Loucy (cell line): ENCODE results near the gene EDIL3.

ENCODE experiments used
- H2AFZ ChIP-seq: fragments of 200-600 bp; sonication (generic); 2 replicates; pipeline ENCODE4 v1.6.0; 2016; ENCODE audit warnings: antibody characterized with exemption, mild to moderate bottlenecking, low read length, moderate library complexity
- H3F3A ChIP-seq: fragments of 200-600 bp; 2 replicates; pipeline ENCODE4 v1.6.0; 2016; ENCODE audit warnings: antibody characterized with exemption, low read depth, mild to moderate bottlenecking
- H3K27me3 ChIP-seq: fragments of 200-600 bp; sonication (generic); 2 replicates; pipeline ENCODE4 v1.6.1; 2014; ENCODE audit warnings: low read length, mild to moderate bottlenecking; ENCODE audit not compliant: insufficient read depth, poor library complexity, severe bottlenecking
- H3K36me3 ChIP-seq: fragments of 200-600 bp; sonication (generic); 2 replicates; pipeline ENCODE4 v1.6.1; 2016; ENCODE audit warnings: low read length; ENCODE audit not compliant: insufficient read depth
- H3K4me1 ChIP-seq: fragments of 200-600 bp; sonication (generic); 2 replicates; pipeline ENCODE4 v1.5.1; 2014; ENCODE audit warnings: low read length, mild to moderate bottlenecking; ENCODE audit not compliant: insufficient read depth, poor library complexity, severe bottlenecking
- H3K4me2 ChIP-seq: fragments of 200-600 bp; sonication (generic); 2 replicates; pipeline ENCODE4 v1.6.0; 2014; ENCODE audit warnings: antibody characterized with exemption, low read length, low read depth, mild to moderate bottlenecking; ENCODE audit not compliant: poor library complexity, severe bottlenecking
- H3K4me3 ChIP-seq: fragments of 200-600 bp; sonication (generic); 2 replicates; pipeline ENCODE4 v1.5.1; 2014; ENCODE audit warnings: low read length, mild to moderate bottlenecking, mixed read lengths; ENCODE audit not compliant: poor library complexity, severe bottlenecking
- H3K79me2 ChIP-seq: fragments of 200-600 bp; sonication (generic); 2 replicates; pipeline ENCODE4 v1.6.1; 2014; ENCODE audit warnings: low read length; ENCODE audit not compliant: insufficient read depth
- H3K9ac ChIP-seq: fragments of 200-600 bp; sonication (generic); 2 replicates; pipeline ENCODE4 v1.6.0; 2014; ENCODE audit warnings: mild to moderate bottlenecking, low read depth, low read length, moderate library complexity; ENCODE audit not compliant: poor library complexity, severe bottlenecking
- H3K9me2 ChIP-seq: fragments of 200-600 bp; sonication (generic); replicated peaks from 2 replicates; pipeline ENCODE4 v1.6.1; 2016; ENCODE audit warnings: low read depth, low read length, mixed read lengths
- H3K9me3 ChIP-seq: fragments of 200-600 bp; sonication (generic); 2 replicates; pipeline ENCODE4 v1.6.1; 2014; ENCODE audit warnings: mild to moderate bottlenecking, antibody characterized with exemption, low read length, low read depth; ENCODE audit not compliant: insufficient read depth
- H4K20me1 ChIP-seq: fragments of 200-600 bp; sonication (generic); 2 replicates; pipeline ENCODE4 v1.6.0; 2014; ENCODE audit warnings: antibody characterized with exemption, low read length, mild to moderate bottlenecking; ENCODE audit not compliant: insufficient read depth, poor library complexity, severe bottlenecking
- EZH2phosphoT487 ChIP-seq: fragments of 200-600 bp; IDR thresholded peaks from 2 replicates; pipeline ENCODE4 v1.6.1; 2018; ENCODE audit warnings: antibody characterized with exemption, mild to moderate bottlenecking, moderate library complexity, borderline replicate concordance
- TF ChIP-seq, protein P1 (sequence below): fragments of 200-600 bp; sonication (generic); conservative IDR thresholded peaks from 2 replicates; pipeline ENCODE4 v1.5.1; 2014; ENCODE audit warnings: mild to moderate bottlenecking, antibody characterized with exemption, low read length

Gene EDIL3

DNA sequence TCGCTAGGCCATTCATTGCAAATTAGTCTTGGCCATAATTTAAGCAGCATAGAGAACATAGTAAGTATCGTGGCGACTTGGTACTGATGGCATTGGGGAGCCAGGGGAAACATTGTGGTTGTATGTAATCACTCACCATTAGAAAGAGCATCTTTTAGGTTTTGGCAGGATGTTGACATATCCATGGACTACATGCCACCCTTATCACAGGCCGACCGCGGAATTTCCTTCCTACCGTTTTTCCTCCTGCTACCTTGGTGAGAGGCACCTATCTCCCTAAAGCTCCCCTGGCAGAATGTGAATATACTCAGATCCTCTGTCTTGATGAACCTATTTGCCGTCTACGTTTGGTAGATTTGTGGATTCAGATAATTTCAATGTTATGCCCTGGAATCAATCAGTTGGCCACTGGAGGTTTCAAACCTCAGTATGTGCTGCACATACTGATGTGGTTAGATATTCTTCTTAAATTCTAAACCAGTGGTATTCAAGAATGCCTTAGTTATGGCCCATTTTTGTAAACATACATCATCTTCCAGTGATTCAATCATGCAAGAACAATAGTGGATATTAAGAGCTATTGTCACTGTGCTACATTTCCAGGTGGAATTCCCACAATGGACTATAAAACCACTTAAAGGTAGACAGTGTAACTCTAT is 393.0 kb downstream of the EDIL3 start:
- H3K4me1 ChIP-seq: no peaks in the 10 kb centered on the region
- no peak overlapping the region for H3K4me3 ChIP-seq
- H3K36me3 ChIP-seq: no peaks in the 10 kb centered on the region
- TF ChIP-seq EZH2phosphoT487: no peak
- TF ChIP-seq, protein P1, sequence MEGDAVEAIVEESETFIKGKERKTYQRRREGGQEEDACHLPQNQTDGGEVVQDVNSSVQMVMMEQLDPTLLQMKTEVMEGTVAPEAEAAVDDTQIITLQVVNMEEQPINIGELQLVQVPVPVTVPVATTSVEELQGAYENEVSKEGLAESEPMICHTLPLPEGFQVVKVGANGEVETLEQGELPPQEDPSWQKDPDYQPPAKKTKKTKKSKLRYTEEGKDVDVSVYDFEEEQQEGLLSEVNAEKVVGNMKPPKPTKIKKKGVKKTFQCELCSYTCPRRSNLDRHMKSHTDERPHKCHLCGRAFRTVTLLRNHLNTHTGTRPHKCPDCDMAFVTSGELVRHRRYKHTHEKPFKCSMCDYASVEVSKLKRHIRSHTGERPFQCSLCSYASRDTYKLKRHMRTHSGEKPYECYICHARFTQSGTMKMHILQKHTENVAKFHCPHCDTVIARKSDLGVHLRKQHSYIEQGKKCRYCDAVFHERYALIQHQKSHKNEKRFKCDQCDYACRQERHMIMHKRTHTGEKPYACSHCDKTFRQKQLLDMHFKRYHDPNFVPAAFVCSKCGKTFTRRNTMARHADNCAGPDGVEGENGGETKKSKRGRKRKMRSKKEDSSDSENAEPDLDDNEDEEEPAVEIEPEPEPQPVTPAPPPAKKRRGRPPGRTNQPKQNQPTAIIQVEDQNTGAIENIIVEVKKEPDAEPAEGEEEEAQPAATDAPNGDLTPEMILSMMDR: no peak
- no peak overlapping the region for H3K9ac ChIP-seq
- no peaks in the 10 kb centered on the region for H3K27me3 ChIP-seq
- H2AFZ ChIP-seq: no peak overlapping the region
- H3K9me3 ChIP-seq: no peaks in the 10 kb centered on the region
- no peaks in the 10 kb centered on the region for H3K9me2 ChIP-seq
- no peaks in the 10 kb centered on the region for H3K79me2 ChIP-seq
- H3F3A ChIP-seq: no peaks in the 10 kb centered on the region
- H3K4me2 ChIP-seq: no peak overlapping the region
- no peaks in the 10 kb centered on the region for H4K20me1 ChIP-seq

DNA sequence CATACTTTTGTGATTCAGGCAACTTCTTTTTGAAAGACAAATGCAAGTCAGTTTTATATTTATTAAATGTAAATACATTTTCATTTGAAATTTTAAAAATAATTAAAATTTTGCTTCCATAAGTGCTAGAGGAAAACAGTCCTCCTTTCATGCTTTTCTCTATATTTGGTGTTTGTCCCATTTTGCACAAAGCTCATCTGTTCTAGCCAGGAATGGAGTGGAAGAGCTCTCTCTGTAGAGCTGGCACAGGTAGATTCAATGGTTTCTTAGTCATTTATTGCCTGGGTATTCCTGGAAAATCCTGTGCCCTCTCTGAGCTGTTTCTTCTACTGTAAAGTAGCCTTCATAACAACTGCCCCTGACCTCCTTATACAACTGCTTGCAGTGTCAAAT is 396.4 kb downstream of the EDIL3 start:
- no peaks in the 10 kb centered on the region for H3K27me3 ChIP-seq
- TF ChIP-seq EZH2phosphoT487: no peak
- TF ChIP-seq, protein P1: no peak
- no peaks in the 10 kb centered on the region for H3K9me2 ChIP-seq
- H4K20me1 ChIP-seq: no peaks in the 10 kb centered on the region
- no peak overlapping the region for H3K9ac ChIP-seq
- no peaks in the 10 kb centered on the region for H3F3A ChIP-seq
- no peaks in the 10 kb centered on the region for H3K36me3 ChIP-seq
- H3K4me2 ChIP-seq: no peak overlapping the region
- H3K79me2 ChIP-seq: no peaks in the 10 kb centered on the region
- H3K4me3 ChIP-seq: no peak overlapping the region
- H3K9me3 ChIP-seq: no peaks in the 10 kb centered on the region
- no peaks in the 10 kb centered on the region for H3K4me1 ChIP-seq
- H2AFZ ChIP-seq: no peak overlapping the region

DNA sequence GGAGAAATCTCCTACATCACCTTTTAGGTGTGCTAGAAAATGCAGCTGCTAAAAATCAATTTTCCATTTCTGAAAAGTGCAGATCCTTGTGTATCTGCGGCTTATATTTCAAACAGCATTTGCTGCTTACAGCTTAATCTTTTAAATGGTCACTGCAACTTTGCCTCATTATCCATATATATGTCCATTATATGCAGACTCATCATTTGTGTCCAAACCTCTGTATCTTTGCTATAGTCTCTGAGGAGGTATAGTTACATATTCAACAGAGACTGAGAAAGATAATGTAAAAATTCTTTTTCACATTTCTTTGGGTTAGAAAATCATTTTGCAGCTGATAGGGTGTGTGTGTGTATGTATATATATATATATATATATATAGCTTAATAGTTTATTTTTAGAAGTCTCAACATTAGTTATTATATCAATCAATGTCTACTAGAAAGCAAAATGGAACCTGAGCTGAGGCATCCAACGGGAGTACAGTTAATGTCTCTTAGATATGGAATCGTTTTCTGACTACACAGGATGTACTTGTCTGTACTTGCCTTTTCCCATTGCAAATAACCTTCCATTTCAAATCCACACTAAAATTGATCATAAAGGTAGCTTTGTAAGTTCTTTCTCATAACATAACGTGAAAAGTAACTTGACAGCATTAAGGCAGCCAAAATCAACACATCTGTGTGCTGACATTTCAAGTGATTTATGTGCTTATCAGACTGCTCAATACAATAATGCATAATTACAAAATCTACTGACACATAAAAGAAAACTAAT is 397.0 kb downstream of the EDIL3 start:
- TF ChIP-seq EZH2phosphoT487: no peak
- TF ChIP-seq, protein P1: no peak

More for the DNA sequence above, 397.0 kb downstream of the EDIL3 start:
- no peaks in the 10 kb centered on the region for H3K9me2 ChIP-seq
- H3K27me3 ChIP-seq: no peaks in the 10 kb centered on the region
- H3K4me1 ChIP-seq: no peaks in the 10 kb centered on the region
- H4K20me1 ChIP-seq: no peaks in the 10 kb centered on the region
- H3K36me3 ChIP-seq: no peaks in the 10 kb centered on the region
- no peak overlapping the region for H3K4me2 ChIP-seq
- H3F3A ChIP-seq: no peaks in the 10 kb centered on the region
- no peak overlapping the region for H3K4me3 ChIP-seq
- H3K79me2 ChIP-seq: no peaks in the 10 kb centered on the region
- H3K9me3 ChIP-seq: no peaks in the 10 kb centered on the region
- no peak overlapping the region for H2AFZ ChIP-seq
- no peak overlapping the region for H3K9ac ChIP-seq
